ENCODE measurements around the gene ATP6V1C2.

GRCh38 chr2:10765914-10766313, 44.5 kb downstream of the ATP6V1C2 start:
- no peak for TF ChIP-seq EZH2 (IDR thresholded peaks at IDR 0.05; ENCODE audit: borderline replicate concordance, low read length)
- TF ChIP-seq, protein P1, sequence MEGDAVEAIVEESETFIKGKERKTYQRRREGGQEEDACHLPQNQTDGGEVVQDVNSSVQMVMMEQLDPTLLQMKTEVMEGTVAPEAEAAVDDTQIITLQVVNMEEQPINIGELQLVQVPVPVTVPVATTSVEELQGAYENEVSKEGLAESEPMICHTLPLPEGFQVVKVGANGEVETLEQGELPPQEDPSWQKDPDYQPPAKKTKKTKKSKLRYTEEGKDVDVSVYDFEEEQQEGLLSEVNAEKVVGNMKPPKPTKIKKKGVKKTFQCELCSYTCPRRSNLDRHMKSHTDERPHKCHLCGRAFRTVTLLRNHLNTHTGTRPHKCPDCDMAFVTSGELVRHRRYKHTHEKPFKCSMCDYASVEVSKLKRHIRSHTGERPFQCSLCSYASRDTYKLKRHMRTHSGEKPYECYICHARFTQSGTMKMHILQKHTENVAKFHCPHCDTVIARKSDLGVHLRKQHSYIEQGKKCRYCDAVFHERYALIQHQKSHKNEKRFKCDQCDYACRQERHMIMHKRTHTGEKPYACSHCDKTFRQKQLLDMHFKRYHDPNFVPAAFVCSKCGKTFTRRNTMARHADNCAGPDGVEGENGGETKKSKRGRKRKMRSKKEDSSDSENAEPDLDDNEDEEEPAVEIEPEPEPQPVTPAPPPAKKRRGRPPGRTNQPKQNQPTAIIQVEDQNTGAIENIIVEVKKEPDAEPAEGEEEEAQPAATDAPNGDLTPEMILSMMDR (IDR thresholded peaks at IDR 0.05; ENCODE audit: low read length), result no peak
